GM18858 (cell line): ENCODE results near the gene NT5C3A.
A peak's percentile ranks its signal among the peaks of the same experiment; 100 is the strongest.
"Not testable (repeated sequence)": the region's sequence is repeated elsewhere in the genome, so short reads cannot be mapped to it uniquely, and the experiment has no call there.

Experiments
- ATAC-seq: cut with Tn5 transposase; IDR thresholded peaks from one replicate; pipeline ENCODE4 v1.9.1; 2021; ENCODE audit not compliant: unreplicated experiment

The NT5C3A gene

DNA sequence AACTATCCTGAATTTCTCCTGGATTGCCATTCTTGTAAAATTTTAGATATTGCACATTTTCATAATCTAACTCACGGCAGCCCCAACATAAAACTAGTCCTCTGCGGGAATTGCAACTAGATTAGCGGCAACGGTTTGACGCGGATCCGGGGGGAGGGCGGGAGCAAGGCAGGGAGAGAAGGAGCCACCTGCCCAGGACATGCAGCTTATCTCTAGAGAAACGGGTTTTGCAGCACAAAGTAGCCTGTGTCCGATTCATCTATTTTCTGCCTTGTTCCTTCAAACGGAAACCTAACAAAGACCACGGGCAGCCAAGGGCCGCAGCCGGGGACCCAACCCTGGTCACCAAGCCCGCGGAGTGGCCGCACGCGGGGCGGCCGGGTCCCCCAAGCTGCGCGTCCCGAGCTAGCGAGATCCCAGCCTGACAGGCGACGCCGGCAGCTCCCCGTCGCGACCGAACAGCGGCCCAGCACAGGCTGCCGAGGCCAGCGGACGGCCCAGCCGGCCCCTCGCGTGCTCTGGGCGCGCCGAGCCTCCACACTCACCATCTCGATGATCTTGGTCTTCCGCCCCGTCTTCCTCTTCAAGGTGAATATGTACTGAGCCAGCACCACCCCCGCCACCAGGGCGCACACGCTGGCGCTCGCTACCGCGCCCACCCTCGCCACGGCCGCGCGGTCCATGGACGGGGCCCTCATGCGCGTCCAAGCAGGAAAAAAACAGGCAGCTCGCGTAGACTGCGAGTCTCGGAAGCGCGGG is at the start of gene NT5C3A:
Gene NT5C3A, minus strand, starts transcription at position 754 of the 759 bp plus-strand sequence. Its CDS starts 71 bp downstream, at position 683.
- ATAC-seq: peak; percentile 9

DNA sequence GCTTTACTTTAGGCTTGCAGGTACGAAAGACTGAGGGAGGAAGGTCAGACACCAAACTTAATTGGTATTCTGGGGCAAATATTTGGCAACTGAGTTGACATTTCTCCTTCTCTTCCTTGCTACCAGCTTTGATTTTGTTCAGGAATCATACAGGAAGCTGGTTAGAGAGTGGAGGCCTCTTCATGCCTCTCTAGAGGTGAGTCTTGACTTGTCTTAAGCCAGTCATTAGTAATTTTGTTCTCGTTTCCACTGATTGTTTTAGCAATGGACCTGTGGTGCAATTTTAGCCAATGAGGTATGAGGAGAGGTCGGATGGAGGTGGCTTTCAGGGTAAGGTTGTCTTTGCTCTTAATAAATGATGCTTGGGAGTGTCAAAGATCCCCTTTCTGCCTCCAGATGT is 49.0 kb upstream of the NT5C3A start:
- no peak for ATAC-seq

DNA sequence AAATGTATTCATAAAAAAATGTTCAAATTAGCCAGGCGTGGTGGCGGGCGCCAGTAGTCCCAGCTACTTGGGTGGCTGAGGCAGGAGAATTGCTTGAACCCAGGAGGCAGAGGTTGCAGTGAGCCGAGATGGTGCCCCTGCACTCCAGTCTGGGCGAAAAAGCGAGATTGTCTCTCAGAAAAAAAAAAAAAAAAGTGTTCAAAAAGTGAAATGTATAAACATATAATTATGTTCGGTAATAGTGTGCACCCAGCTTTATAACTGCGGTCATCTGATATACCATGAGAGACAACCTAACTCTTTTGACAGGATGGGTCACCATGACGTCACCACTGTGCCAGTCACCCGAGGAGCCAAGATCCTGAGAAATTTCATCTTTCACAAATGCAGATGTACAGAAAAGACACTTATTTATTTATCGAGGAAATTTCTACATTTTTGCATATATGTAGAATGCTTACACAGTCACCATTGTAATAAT is 47.2 kb upstream of the NT5C3A start:
- ATAC-seq: no peak

DNA sequence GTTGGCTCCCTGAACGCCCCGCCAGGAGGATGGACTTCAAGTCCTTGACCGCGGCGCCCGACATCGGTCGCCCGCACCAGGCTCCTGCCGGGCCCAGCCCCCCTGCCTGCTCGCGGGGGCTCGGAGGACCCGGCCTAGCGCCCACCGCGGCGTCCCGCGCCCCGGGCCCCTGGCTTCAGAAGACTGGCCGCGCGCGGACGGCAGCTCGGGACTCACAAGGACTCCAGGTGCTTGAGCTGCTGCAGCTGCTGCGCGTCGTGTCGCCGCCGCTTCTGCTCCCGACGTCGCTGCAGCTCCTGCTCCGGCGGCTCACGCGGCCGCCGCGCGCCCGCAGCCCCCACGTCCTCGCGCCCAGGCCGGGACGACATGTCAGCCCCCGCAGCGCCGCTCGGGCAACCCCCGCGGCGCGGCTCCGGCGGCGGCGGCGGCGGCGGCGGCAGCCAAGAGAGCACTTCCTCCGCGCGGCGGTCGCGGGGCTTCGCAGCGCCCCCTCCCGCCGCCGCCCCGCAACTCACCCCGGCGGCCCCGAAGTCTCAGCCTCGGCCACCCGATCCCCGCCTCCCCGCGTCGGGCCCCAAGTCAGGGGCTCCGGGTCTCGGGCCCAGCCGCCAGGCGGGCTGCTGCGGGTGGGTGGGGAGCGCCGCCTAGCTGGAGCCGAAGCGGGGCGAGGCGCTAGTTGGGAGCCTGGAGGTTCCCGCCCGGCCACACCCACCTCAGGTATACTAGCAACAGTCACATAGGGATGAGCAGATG is 46.6 kb upstream of the NT5C3A start, which contains the start of gene RP9:
Gene RP9, minus strand, starts transcription at position 400 of the 753 bp plus-strand sequence. Its CDS starts 32 bp downstream, at position 368.
- peak; percentile 71 for ATAC-seq

DNA sequence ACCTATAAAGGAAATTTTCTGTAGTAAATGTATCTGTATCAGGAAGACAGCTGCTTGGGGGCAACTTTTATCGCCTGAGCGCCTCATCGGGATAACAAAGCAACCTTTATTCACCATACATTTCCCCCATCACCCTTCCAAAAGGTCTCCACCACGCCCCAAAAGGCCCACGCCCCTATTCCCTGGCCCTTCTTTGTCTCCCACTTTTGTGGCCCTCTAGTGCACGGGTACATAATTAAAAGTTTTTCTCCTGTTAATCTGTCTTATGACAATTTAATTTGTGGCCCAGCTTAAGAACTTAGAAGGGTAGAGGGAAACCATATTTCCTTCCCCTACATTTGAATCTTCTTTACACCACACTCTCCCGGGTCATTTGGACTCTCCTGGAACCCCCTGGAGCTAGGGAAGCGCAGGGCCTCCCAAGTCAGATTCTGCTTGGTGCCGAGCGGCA is 46.0 kb upstream of the NT5C3A start:
- peak; percentile 3 for ATAC-seq

DNA sequence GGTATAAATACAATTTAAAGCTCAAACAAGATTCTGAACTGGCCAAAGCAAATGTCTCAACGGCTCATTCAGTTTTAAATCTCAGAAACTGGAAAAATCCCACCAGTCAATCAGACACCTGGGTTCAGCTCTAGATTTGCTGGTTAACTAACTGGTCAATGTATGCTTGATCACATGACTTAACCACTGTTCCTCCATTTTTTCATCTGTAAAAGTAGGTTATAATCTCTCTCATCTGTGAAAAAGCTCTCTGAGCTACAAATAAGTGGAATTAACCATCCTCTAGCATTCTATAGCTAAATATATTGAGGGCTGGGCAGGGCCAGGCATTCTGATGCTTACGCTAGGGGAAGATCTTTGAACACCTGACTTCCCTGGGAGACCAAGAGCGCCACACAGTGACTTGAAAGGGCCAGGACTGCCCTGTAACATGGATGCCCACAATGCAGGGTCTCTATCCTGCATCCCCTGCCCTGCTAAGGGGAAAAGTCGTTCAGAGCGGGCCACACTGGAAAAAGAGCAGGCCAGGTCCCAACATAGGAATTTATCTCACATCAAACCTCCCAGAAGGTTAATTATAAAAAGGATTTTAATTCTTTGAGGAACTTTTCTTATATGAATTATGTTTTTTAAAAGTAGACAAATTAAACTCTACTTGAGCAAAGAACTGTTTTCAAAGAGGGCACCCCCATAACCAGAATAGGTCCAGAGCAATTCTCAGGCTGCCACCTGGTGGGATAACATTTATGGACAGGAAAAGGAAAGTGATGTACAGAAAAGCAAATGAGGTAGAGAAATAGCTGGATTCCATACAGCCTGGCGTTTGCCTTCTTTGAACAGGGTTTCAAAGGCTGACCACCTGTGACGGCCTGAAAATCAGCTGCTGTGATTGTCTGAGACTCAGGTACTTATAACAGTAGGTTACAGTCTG is 44.8 kb upstream of the NT5C3A start:
- peak; percentile 25 for ATAC-seq

DNA sequence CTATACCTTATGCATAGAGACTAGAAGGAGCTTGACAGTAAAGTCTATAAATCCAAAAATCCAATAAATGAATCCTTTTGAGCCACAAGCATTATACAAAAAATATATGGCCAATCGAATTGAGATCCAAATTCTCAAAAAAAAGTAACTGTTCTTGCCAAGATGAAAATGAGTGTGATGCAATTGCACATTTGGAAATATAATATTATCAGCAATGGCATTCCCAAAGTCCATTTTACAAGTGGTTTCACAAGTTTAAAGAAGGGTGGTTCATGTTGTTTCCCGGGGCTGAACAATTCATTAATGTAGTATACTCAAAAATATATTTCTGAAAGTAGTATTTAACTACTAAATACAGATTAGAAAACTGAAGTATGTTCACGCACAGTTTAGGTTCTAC is 39.3 kb upstream of the NT5C3A start:
- ATAC-seq: no peak

DNA sequence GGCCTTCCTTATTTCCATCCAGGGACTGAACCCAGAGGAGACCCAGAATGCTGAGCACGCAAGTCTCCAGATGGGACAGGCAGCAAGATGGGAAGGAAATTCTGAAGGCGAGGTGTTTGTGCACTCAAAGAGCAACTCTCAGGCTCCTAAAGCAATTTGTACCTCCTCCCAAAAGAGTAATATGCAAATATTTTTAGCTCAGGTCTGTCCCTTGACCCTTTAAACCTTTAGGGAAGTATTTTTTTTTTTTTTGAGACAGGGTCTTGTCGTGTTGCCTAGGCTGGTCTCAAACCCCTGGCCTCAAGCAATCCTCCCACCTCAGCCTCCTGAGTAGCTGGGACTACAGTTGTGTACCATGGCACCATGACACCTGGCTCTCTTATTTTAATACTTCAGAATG is 38.2 kb upstream of the NT5C3A start:
- ATAC-seq: no peak

DNA sequence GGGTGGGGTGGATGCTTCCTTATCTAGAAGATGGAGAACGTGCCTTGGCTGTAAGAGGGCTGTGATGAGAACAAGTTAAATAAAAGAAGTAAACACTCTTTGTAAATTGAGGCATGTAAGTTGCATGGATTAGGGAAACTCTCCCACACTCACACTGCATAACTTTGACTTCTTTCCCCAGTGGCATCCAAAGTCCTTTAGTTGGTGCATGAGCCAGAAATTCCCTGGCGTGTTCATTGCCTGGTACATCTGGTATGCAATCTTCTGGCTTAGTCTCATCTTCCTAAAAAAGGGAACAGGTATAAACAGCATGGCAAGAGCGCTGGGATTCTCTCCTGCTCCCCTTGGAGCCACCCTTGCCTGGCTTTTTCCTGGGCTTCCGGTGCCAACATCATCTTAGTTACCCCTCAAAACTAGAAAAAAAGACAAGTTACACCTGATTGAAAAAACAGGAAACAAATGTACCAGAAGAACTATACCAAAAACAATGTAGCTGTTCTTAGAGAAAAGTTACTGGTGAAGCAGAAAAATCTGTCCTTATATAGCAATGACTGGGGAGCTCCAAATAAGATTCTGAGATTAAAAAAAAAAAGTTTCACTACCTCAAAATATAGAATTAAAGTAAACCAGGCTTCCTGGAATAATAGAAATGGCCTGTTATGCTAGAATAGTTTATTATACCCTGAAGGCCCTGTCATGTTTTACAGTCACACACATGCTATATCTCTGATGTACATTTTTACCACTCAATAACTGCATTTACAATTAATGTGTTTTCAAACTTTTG is 36.8 kb upstream of the NT5C3A start:
- no peak for ATAC-seq

DNA sequence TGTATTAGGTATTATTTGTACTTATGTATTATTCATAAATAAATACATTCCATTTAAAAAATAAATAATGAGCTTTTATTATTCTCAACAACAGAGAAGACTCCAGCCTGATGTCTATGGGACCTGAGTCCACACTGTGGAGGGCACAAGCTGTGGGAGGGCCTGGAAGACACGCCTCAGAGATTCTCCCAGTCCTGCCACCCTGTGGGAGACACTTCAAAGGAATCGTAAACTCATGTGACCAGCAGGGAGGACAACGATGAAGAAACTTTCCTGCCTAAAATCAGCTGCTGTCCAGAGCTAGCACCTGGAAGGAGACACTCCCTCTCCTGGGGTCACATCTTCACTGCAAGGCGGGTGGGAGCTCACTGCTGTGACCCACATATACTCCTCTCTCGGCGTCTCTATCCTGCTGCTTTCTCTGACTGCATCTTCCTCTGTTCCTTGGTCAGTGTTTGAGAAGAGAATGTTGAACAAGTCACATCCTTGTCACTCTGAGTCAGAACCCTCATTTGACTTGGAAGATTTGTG is 32.2 kb upstream of the NT5C3A start:
- not testable (repeated sequence) for ATAC-seq

DNA sequence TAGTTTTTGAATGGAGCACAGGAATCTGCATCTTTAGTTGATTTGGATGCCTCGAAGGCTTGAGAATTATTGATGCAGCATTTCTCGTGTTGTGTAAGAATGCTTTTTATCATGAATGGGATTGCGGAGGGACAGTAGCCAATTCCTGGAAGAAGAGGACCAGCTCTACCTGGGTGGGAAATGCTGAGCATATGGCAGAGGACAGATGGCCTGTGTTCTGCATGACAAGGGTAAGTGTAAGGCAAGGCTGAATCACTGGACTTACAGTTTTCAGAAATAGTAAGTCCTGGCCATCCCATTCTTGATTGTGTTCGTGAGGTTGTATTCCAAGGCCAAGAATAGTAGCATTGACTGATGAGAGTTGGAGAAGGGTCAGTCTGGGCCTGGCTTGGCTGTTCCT is 30.7 kb upstream of the NT5C3A start:
- no peak for ATAC-seq

DNA sequence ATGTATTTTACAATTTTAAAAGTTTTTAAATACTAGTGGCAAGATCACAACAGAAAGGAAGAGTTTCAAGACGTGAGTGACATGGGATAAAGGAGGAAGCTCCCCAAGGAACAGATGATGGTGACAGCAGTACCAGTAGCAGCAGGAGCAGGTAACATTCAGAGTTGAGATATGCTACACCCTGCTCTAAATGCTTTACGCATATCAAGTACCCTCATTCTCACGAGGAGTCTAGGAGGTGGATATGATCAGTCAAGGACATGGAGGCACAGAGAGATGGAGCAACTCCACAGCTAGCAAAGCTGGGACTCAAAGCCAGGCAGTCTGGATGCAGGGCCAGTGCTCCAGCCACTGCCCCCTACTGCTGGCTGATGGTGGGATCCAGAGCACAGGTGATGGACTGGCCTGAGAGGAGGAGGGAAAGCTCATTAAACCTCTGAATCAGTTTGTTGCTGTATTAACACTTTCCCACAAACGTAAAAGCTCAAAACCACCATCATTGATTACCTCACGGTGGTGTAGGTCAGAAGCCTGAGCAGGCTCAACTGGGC is 29.1 kb upstream of the NT5C3A start:
- ATAC-seq: no peak

DNA sequence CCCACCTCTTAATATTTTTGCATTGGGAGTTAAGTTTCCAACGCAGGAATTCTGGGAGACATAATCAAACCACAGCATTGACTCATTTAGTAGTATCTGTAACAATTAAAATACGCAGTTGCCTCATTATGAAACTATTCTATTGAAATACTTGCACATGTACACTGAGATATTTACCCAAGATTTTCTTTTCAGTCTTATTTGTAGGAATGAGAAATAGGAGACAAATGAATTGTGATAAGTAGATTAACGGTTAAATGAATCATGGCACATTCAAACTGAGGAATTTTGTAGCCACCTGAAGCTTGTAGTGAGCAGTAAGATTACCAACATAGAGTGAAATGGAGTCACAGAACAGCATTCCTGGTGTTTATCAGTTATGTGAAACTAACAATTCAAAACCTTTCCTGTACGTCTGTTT is 28.5 kb upstream of the NT5C3A start:
- no peak for ATAC-seq

DNA sequence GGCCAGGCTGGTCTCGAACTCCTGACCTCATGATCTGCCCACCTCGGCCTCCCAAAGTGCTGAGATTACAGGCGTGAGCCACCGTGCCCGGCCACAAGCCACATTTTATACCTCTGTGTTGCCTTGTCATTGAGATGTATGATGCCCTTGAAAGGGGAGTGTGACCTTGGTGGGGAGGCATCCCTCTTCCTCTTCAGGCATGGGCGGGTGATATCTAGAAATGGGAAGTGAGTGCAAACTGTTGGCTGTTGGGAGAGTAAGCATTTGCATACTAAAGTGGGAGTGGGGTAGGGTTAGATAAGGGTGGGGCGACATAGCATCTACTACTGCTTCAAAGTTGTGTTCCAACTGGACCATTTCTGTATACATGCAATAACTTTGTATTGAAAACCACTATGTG is 26.6 kb upstream of the NT5C3A start:
- ATAC-seq: no peak

DNA sequence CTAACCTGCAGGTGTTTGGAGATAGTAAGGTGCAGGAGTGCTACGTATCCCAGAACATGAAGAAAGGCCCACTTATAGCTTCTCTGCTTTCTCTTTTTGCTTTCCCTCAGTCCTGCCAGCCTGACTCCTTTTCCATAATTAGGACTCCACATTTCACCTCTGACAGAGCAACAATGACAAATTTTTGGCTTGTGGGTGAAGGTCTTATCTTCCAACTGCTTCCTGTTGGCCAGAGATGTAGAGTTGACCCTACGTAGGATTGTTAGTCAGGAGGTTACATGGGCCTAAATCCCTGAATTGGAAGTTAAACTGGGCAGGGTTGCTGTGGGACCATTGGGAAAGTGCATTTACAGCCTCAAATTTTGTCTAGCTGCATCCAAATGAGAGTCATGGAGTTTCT is 25.3 kb upstream of the NT5C3A start:
- no peak for ATAC-seq

DNA sequence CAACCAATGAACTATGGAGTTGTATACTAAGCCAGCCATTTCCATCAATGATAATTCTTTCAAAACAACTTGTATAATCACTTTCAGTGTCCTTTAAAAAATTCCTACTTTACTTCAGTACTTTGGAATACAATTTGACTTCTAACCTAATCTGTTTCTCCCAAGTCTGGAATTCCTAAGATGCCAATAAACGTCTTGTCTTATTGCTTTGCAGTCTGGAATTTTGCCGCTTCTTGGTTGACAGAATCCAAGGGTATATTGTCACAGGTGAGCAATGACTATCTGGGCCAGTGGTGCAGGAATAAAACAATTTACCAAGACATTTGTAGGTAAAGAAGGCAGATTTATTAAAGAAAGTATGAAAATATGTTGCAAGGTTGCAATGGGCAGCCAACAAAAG is 24.8 kb upstream of the NT5C3A start:
- no peak for ATAC-seq

DNA sequence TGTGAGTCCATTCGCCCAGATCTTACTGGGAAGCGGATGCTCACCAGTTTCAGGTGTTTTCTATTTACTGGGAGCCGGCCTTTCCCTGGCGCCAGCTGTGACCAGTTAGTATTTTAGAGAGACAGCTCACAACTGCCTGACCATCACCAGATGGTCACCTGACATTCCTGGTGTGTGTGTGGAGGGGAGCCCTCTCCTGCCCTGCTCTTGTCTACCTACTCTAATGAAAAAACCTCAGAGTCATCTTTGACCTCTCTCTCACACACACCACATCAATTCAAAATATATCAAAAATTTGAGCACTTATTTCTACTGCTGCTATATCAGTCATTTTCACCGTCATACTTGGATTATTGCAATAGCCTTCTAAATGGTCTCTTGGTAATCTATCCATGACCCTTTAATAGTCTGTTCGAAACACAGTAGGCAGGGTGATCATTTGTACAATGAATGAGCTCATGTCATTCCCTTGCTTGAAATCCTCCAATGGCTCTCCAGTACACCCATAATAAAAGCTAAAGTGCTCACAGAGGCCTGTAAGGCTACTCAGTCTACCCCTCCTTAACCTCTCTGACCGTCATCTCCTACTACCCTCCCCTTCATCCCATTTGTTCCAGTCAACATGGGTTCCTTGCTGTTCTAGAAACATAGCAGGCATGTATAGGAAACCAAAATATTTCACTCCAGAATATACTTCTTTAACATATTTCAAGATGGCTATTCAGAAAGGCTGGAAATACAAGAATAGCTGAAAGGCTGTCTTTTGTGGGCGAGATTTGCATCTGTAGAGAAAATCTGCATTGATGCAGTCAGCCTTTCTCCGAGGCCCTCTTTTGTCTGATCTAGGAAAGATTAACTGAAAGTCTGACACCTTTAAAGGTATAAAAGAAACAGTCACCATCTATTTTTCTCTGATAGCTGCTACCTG is 17.5 kb upstream of the NT5C3A start:
- no peak for ATAC-seq

DNA sequence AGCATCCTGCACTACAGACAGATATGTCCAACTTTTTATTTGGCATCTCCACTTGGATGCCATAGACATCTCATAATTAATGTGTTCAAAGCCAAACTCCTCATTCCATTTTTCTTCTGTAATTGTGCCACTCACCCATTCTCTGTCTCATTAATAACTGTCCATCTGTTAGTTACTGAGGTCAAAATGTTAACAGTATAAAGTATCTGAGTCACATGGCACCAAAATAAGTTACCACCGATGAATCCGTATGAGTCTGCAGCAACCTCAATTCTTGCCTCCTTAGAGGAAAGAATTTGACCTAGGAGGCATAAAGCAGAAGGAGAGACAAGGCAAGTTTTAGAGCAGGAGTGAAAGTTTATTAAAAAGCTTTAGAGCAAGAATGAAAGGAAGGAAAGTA is 16.5 kb upstream of the NT5C3A start:
- ATAC-seq: no peak

DNA sequence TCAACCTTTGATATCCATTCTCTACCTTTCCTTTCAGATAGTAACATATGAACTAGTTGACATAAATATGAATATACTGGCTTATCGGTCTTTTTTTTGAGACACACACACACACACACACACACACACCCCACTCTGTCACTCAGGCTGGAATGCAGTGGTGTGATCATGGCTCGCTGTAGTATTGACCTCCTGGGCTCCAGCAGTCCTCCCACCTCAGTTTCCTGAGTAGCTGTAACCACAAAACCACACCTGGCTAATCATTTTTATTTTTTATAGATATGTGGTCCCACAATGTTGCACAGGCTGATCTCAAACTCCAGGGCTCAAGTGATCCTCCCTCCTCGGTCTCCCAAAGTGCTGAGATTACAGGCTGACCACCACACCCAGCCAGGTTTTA is 14.2 kb upstream of the NT5C3A start:
- ATAC-seq: no peak
